Measurements from ENCODE around the gene CAV2. TPM values are rescaled to one million over a fixed set of nuclear protein-coding genes. Genes with fewer than 3 reads are reported as not detected.

Gene CAV2
- total and polyA plus RNA-seq, 9 of the 15 experiments (the other 6 are each of a cell fraction or from before 2014, with no cell fraction given) = 16.1 to 137 (median 38.3) TPM

DNA sequence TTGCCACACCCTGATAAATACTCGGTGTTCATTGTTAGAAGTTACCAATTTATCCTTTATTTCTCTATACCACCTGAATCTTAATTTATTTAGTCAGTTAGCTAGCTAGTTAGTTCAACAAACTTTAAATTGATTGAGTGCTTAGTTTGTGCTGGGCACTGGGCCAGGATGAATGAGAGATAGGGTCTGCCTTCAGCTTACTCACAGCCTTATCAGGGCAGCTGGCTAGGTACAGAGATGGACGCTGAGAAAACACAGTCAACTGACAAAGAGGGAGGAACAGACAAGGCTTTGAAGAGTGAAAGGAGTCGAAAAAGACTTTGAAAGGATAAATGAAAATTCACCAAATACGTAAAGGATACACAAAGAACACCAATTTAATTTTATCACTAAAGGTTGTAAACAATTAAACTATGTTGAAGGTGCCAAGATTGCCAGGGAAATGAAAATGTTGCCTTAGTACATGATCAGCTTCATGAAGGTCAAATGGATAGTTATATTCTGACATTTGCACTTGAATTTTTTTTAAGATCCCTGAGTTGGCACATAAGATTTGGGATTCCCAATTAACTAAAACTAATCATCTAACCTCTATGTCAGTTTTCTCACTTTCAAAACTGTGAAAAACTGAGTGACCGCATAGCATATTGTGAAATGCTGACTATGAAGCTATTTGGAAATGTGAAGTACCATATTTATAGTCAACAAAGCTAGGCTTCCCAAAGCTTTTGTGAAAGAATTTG, 2.1 kb downstream of the CAV2 start (continued):
- TF ChIP-seq TEAD4 (IDR thresholded peaks at IDR 0.05; ENCODE audit: low read length) = peak; percentile 86
- TF ChIP-seq TEAD4 (CRISPR knock-in tag; IDR thresholded peaks at IDR 0.05; ENCODE audit: borderline replicate concordance) = no peak
- no peak for TF ChIP-seq ZNF175 (CRISPR knock-in tag; IDR thresholded peaks at IDR 0.05; ENCODE audit: low read depth)
- 0 out of 2 replicates have a peak, but pooled peaks have one; percentile 60 for TF ChIP-seq HEY1 (CRISPR knock-in tag; IDR thresholded peaks at IDR 0.05; ENCODE audit: borderline replicate concordance)
- peak; percentile 91 for TF ChIP-seq CBFA2T3 (IDR thresholded peaks at IDR 0.05)
- peak; percentile 29; the same call in 1 of the 2 replicates for TF ChIP-seq GTF2E2 (tag; IDR thresholded peaks at IDR 0.05)
- no peak for TF ChIP-seq ZNF274 (IDR thresholded peaks at IDR 0.05; ENCODE audit: borderline replicate concordance, low read depth, low read length)
- TF ChIP-seq PHF20 (IDR thresholded peaks at IDR 0.05; ENCODE audit: partially characterized antibody) = no peak
- no peak for TF ChIP-seq CBX8 (IDR thresholded peaks at IDR 0.05; ENCODE audit: borderline replicate concordance, extremely low read depth, low read depth, low read length, poor library complexity, severe bottlenecking)
- TF ChIP-seq, protein P1, sequence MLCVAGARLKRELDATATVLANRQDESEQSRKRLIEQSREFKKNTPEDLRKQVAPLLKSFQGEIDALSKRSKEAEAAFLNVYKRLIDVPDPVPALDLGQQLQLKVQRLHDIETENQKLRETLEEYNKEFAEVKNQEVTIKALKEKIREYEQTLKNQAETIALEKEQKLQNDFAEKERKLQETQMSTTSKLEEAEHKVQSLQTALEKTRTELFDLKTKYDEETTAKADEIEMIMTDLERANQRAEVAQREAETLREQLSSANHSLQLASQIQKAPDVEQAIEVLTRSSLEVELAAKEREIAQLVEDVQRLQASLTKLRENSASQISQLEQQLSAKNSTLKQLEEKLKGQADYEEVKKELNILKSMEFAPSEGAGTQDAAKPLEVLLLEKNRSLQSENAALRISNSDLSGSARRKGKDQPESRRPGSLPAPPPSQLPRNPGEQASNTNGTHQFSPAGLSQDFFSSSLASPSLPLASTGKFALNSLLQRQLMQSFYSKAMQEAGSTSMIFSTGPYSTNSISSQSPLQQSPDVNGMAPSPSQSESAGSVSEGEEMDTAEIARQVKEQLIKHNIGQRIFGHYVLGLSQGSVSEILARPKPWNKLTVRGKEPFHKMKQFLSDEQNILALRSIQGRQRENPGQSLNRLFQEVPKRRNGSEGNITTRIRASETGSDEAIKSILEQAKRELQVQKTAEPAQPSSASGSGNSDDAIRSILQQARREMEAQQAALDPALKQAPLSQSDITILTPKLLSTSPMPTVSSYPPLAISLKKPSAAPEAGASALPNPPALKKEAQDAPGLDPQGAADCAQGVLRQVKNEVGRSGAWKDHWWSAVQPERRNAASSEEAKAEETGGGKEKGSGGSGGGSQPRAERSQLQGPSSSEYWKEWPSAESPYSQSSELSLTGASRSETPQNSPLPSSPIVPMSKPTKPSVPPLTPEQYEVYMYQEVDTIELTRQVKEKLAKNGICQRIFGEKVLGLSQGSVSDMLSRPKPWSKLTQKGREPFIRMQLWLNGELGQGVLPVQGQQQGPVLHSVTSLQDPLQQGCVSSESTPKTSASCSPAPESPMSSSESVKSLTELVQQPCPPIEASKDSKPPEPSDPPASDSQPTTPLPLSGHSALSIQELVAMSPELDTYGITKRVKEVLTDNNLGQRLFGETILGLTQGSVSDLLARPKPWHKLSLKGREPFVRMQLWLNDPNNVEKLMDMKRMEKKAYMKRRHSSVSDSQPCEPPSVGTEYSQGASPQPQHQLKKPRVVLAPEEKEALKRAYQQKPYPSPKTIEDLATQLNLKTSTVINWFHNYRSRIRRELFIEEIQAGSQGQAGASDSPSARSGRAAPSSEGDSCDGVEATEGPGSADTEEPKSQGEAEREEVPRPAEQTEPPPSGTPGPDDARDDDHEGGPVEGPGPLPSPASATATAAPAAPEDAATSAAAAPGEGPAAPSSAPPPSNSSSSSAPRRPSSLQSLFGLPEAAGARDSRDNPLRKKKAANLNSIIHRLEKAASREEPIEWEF (CRISPR knock-in tag; IDR thresholded peaks at IDR 0.05) = peak; percentile 73; the same call in 1 of the 2 replicates
- no peak for TF ChIP-seq PHB2 (IDR thresholded peaks at IDR 0.05; ENCODE audit: low read depth)
- no peak for TF ChIP-seq SMARCB1 (IDR thresholded peaks at IDR 0.05; ENCODE audit: insufficient read length, low read depth)
- no peak for TF ChIP-seq PYGO2 (tag; IDR thresholded peaks at IDR 0.05)
- TF ChIP-seq SRSF9 (IDR thresholded peaks at IDR 0.05; ENCODE audit: borderline replicate concordance, low read depth, low read length) = no peak
- TF ChIP-seq FOXA3 (CRISPR knock-in tag; conservative IDR thresholded peaks at IDR 0.05 in 1 of 2, IDR thresholded peaks at IDR 0.05 in 1 of 2) = no peak
- TF ChIP-seq RAD21 (CRISPR knock-in tag; conservative IDR thresholded peaks at IDR 0.05 in 1 of 2, IDR thresholded peaks at IDR 0.05 in 1 of 2) = no peak; a peak in 1 of 4 replicates
- no peak for TF ChIP-seq ZNF75A (CRISPR knock-in tag; IDR thresholded peaks at IDR 0.05)
- TF ChIP-seq ZNF778 (CRISPR knock-in tag; IDR thresholded peaks at IDR 0.05) = no peak
- no peak for TF ChIP-seq POLR2G (IDR thresholded peaks at IDR 0.05; ENCODE audit: low read depth, low read length)
- TF ChIP-seq ZKSCAN8 (CRISPR knock-in tag; IDR thresholded peaks at IDR 0.05) = no peak
- TF ChIP-seq, protein P2, sequence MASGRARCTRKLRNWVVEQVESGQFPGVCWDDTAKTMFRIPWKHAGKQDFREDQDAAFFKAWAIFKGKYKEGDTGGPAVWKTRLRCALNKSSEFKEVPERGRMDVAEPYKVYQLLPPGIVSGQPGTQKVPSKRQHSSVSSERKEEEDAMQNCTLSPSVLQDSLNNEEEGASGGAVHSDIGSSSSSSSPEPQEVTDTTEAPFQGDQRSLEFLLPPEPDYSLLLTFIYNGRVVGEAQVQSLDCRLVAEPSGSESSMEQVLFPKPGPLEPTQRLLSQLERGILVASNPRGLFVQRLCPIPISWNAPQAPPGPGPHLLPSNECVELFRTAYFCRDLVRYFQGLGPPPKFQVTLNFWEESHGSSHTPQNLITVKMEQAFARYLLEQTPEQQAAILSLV (tag; IDR thresholded peaks at IDR 0.05) = no peak

Measured in K562 (cell line).